HEK293 (cell line): Measurements from ENCODE around the gene TRIP10.

ENCODE experiments used
- ZBTB1 ChIP-seq: fragments of 450-650 bp; formaldehyde crosslinking; IDR thresholded peaks from 2 replicates; pipeline ENCODE4 v1.5.1; 2016; ENCODE audit warnings: missing biosample characterization, missing genetic modification characterization
- ZNF112 ChIP-seq: fragments of 450-650 bp; formaldehyde crosslinking; IDR thresholded peaks from 2 replicates; pipeline ENCODE4 v1.5.0; 2017; ENCODE audit warnings: missing biosample characterization, missing genetic modification characterization
- TF ChIP-seq, protein P1 (sequence below): fragments of 450-650 bp; formaldehyde crosslinking; IDR thresholded peaks from 2 replicates; pipeline ENCODE4 v1.5.1; 2016; ENCODE audit warnings: missing biosample characterization, missing genetic modification characterization
- TF ChIP-seq, protein P2 (sequence below): fragments of 450-650 bp; formaldehyde crosslinking; IDR thresholded peaks from 2 replicates; pipeline ENCODE4 v1.5.1; 2016; ENCODE audit warnings: missing biosample characterization, missing genetic modification characterization

DNA sequence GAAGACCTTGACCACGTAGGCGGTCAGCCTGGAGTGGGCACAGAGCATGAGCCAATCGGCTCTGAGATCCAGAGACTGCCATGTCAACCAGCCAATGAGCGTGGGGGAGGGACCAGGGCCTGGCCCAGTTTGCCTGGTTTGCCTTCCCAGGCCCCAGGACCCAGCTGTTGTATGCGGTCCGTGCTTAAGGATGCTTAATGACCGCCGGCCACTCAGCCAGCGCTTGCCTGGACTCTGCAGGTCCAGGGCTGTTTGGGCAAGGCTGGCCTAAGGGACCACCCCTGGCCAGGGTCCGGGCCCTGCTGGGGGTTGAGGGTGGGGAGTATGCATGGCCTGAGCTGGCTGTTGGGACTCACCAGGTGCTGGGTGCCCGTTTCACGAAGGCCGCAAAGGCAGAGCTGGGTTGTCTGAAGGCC lies 46.4 kb upstream of the TRIP10 start:
- TF ChIP-seq ZNF112 (tag by site-specific recombination) = no peak
- TF ChIP-seq, protein P1, sequence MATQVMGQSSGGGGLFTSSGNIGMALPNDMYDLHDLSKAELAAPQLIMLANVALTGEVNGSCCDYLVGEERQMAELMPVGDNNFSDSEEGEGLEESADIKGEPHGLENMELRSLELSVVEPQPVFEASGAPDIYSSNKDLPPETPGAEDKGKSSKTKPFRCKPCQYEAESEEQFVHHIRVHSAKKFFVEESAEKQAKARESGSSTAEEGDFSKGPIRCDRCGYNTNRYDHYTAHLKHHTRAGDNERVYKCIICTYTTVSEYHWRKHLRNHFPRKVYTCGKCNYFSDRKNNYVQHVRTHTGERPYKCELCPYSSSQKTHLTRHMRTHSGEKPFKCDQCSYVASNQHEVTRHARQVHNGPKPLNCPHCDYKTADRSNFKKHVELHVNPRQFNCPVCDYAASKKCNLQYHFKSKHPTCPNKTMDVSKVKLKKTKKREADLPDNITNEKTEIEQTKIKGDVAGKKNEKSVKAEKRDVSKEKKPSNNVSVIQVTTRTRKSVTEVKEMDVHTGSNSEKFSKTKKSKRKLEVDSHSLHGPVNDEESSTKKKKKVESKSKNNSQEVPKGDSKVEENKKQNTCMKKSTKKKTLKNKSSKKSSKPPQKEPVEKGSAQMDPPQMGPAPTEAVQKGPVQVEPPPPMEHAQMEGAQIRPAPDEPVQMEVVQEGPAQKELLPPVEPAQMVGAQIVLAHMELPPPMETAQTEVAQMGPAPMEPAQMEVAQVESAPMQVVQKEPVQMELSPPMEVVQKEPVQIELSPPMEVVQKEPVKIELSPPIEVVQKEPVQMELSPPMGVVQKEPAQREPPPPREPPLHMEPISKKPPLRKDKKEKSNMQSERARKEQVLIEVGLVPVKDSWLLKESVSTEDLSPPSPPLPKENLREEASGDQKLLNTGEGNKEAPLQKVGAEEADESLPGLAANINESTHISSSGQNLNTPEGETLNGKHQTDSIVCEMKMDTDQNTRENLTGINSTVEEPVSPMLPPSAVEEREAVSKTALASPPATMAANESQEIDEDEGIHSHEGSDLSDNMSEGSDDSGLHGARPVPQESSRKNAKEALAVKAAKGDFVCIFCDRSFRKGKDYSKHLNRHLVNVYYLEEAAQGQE (tag by site-specific recombination) = no peak
- TF ChIP-seq ZBTB1 (tag by site-specific recombination) = no peak
- TF ChIP-seq, protein P2, sequence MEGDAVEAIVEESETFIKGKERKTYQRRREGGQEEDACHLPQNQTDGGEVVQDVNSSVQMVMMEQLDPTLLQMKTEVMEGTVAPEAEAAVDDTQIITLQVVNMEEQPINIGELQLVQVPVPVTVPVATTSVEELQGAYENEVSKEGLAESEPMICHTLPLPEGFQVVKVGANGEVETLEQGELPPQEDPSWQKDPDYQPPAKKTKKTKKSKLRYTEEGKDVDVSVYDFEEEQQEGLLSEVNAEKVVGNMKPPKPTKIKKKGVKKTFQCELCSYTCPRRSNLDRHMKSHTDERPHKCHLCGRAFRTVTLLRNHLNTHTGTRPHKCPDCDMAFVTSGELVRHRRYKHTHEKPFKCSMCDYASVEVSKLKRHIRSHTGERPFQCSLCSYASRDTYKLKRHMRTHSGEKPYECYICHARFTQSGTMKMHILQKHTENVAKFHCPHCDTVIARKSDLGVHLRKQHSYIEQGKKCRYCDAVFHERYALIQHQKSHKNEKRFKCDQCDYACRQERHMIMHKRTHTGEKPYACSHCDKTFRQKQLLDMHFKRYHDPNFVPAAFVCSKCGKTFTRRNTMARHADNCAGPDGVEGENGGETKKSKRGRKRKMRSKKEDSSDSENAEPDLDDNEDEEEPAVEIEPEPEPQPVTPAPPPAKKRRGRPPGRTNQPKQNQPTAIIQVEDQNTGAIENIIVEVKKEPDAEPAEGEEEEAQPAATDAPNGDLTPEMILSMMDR (tag by site-specific recombination) = no peak
